Measurements from ENCODE around the gene ATIC.

GRCh38 chr2:215355801-215356200 is 43.9 kb downstream of the ATIC start:
- TF ChIP-seq EZH2 (IDR thresholded peaks at IDR 0.05): no peak
- TF ChIP-seq POLR2AphosphoS5 (IDR thresholded peaks at IDR 0.05; ENCODE audit: borderline replicate concordance, low read depth, low read length): no peak
